Mesenchymal stem cell (in vitro differentiated cells and primary cell): ENCODE results near the gene CELA1.

Experiments
- DNase-seq: peaks from one replicate; pipeline ENCODE4 v3.0.0-alpha.2; 2013
- H2AFZ ChIP-seq: one replicate; pipeline ENCODE4 v1.6.1; 2013; ENCODE audit warnings: low read depth, mild to moderate bottlenecking, control low read depth, inconsistent platforms, low read length, moderate library complexity
- H2AK5ac ChIP-seq: 2 replicates; pipeline ENCODE4 v1.6.1; 2013; ENCODE audit warnings: low read length, moderate library complexity, mild to moderate bottlenecking, inconsistent platforms; ENCODE audit not compliant: severe bottlenecking
- H2BK120ac ChIP-seq: one replicate; pipeline ENCODE4 v1.6.1; 2013; ENCODE audit warnings: low read depth, mild to moderate bottlenecking, inconsistent platforms, low read length, moderate library complexity
- H2BK12ac ChIP-seq, 2 experiments: one replicate each; pipeline ENCODE4 v1.6.1; 2013; ENCODE audit warnings: inconsistent platforms in 2 of 2, low read length in 2 of 2, mild to moderate bottlenecking in 2 of 2, moderate library complexity in 2 of 2, control low read depth in 1 of 2
- H2BK15ac ChIP-seq: one replicate; pipeline ENCODE4 v1.6.1; 2013; ENCODE audit warnings: mild to moderate bottlenecking, low read depth, inconsistent platforms; ENCODE audit not compliant: poor library complexity, severe bottlenecking
- H2BK5ac ChIP-seq: 2 replicates; pipeline ENCODE4 v1.6.1; 2013; ENCODE audit warnings: low read depth, mild to moderate bottlenecking, low read length, control low read depth, inconsistent platforms; ENCODE audit not compliant: poor library complexity, severe bottlenecking
- H3K14ac ChIP-seq, 2 experiments: one replicate each; pipeline ENCODE4 v1.6.1; 2013; ENCODE audit warnings: inconsistent platforms in 2 of 2, low read length in 2 of 2, control low read depth in 1 of 2, mild to moderate bottlenecking in 1 of 2, moderate library complexity in 1 of 2
- H3K18ac ChIP-seq, 2 experiments: one replicate each; pipeline ENCODE4 v1.6.1; 2013; ENCODE audit warnings: inconsistent platforms in 2 of 2, low read length in 2 of 2, control low read depth in 1 of 2, low read depth in 1 of 2, mild to moderate bottlenecking in 1 of 2
- H3K23ac ChIP-seq, 2 experiments: one replicate each; pipeline ENCODE4 v1.6.1; 2013; ENCODE audit warnings: inconsistent platforms in 2 of 2, low read length in 2 of 2, mild to moderate bottlenecking in 2 of 2, moderate library complexity in 2 of 2, control low read depth in 1 of 2
- H3K27ac ChIP-seq: 2 replicates; pipeline ENCODE4 v1.5.1; 2013; ENCODE audit warnings: mild to moderate bottlenecking, moderate library complexity, low read length, control low read depth, inconsistent platforms; ENCODE audit not compliant: poor library complexity, severe bottlenecking
- H3K27me3 ChIP-seq, 2 experiments: 2 replicates each; pipeline versions ENCODE4 v1.6.1 to v1.7.0; 2013; ENCODE audit warnings: low read length in 2 of 2, mild to moderate bottlenecking in 2 of 2, moderate library complexity in 2 of 2, control low read depth in 1 of 2, inconsistent platforms in 1 of 2; ENCODE audit not compliant: control insufficient read depth in 1 of 2, insufficient read depth in 1 of 2
- H3K36me3 ChIP-seq, 2 experiments: 2 replicates each; pipeline versions ENCODE4 v1.6.1 to v1.7.0; 2013; ENCODE audit warnings: low read length in 2 of 2, control low read depth in 1 of 2, inconsistent platforms in 1 of 2, low read depth in 1 of 2, mild to moderate bottlenecking in 1 of 2; ENCODE audit not compliant: insufficient read depth in 2 of 2, control insufficient read depth in 1 of 2
- H3K4ac ChIP-seq, 2 experiments: one replicate each; pipeline ENCODE4 v1.6.1; 2013; ENCODE audit warnings: inconsistent platforms in 2 of 2, low read length in 2 of 2, mild to moderate bottlenecking in 2 of 2, moderate library complexity in 2 of 2, control low read depth in 1 of 2, low read depth in 1 of 2
- H3K4me1 ChIP-seq: 2 replicates; pipeline ENCODE4 v1.6.1; 2013; ENCODE audit warnings: low read depth, low read length, control low read depth; ENCODE audit not compliant: control insufficient read depth, insufficient read depth
- H3K4me2 ChIP-seq: 2 replicates; pipeline ENCODE4 v1.6.1; 2013; ENCODE audit warnings: low read length, mild to moderate bottlenecking, inconsistent platforms; ENCODE audit not compliant: poor library complexity, severe bottlenecking
- H3K4me3 ChIP-seq, 2 experiments: 2 replicates each; pipeline versions ENCODE4 v1.5.1 to v1.7.0; 2013; ENCODE audit warnings: low read length in 2 of 2, mild to moderate bottlenecking in 2 of 2, control low read depth in 1 of 2, low read depth in 1 of 2; ENCODE audit not compliant: insufficient read depth in 1 of 2
- H3K79me1 ChIP-seq: replicated peaks from 2 replicates; pipeline ENCODE4 v1.6.1; 2013; ENCODE audit warnings: mild to moderate bottlenecking, control low read depth, low read length, inconsistent platforms; ENCODE audit not compliant: poor library complexity, severe bottlenecking
- H3K9ac ChIP-seq: 2 replicates; pipeline ENCODE4 v1.7.0; 2013; ENCODE audit warnings: mild to moderate bottlenecking, low read length, moderate library complexity
- H3K9me3 ChIP-seq: 2 replicates; pipeline ENCODE4 v1.7.0; 2013; ENCODE audit warnings: mild to moderate bottlenecking, low read length; ENCODE audit not compliant: control insufficient read depth
- H4K8ac ChIP-seq: one replicate; pipeline ENCODE4 v1.6.1; 2013; ENCODE audit warnings: inconsistent platforms, mild to moderate bottlenecking, low read length, moderate library complexity
- H4K91ac ChIP-seq: one replicate; pipeline ENCODE4 v1.6.1; 2013; ENCODE audit warnings: mild to moderate bottlenecking, low read length, inconsistent platforms
- WGBS: methylation state at CpG from one replicate; pipeline ENCODE4 v1.1.7; 2013; ENCODE audit warnings: mixed read lengths; 5-methylcytosine and 5-hydroxymethylcytosine counted together

Gene CELA1

DNA sequence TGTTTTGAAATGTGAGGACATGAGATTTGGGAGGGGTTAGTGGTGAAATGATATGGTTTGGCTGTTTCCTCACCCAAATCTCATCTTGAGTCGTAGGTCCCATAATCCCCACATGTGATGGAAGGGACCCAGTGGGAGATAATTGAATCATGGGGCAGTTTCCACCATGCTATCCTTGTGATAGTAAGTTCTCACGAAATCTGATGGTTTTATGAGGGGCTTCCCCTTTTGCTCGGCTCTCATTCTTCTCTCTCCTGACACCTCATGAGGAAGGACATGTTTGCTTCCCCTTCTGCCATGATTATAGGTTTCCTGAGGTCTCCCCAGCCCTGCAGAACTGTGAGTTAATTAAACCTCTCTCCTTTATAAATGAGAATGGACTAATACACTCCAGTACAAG is 26.7 kb upstream of the CELA1 start:
- whole genome bisulfite sequencing = 100% methylated on average over 3 of the region's 3 CpGs
- no peak overlapping the region for H3K18ac ChIP-seq
- H3K4me1 ChIP-seq = peaks cover 21% of the 10 kb centered on the region

GRCh38 chr12:51372021-51372420 is 25.5 kb upstream of the CELA1 start:
- Histone ChIP-seq H3K79me1 (no peaks in the 10 kb centered on the region), H4K91ac (no peak overlapping the region), H2BK120ac (no peak overlapping the region), H2BK12ac (peak overlapping the region in 1 of 2 experiments; percentile 15), H3K4ac (no peak overlapping the region), H2BK15ac (no peak overlapping the region), H4K8ac (no peak overlapping the region), H3K36me3 (peaks cover 0 to 1% of the 10 kb centered on the region in 2 experiments), H3K4me2 (peak overlapping the region; percentile 26), H3K23ac (no peak overlapping the region), H3K9ac (peak overlapping the region; percentile 73), H3K14ac (no peak overlapping the region), H3K18ac (no peak overlapping the region), H3K27ac (peak overlapping the region; percentile 91), H3K9me3 (no peaks in the 10 kb centered on the region), H3K4me3 (peak overlapping the region in 1 of 2 experiments; percentile 3), H2AFZ (no peak overlapping the region), H3K4me1 (peaks cover 21% of the 10 kb centered on the region), H2BK5ac (peak overlapping the region; percentile 15), H3K27me3 (peaks cover 0 to under 1% of the 10 kb centered on the region in 2 experiments), H2AK5ac (no peak overlapping the region)
- WGBS = 100% methylated on average over 2 of the region's 2 CpGs
- DNase-seq = no peak

More for the DNA sequence above, 26.7 kb upstream of the CELA1 start:
- Histone ChIP-seq H3K36me3 (peaks cover 0 to 3% of the 10 kb centered on the region in 2 experiments), H2AFZ (no peak overlapping the region), H3K9me3 (no peaks in the 10 kb centered on the region), H3K14ac (no peak overlapping the region), H2BK5ac (no peak overlapping the region), H3K4ac (no peak overlapping the region), H2BK120ac (no peak overlapping the region), H4K91ac (no peak overlapping the region), H3K27ac (no peak overlapping the region), H3K79me1 (no peaks in the 10 kb centered on the region), H2BK12ac (no peak overlapping the region), H2AK5ac (peak overlapping the region; percentile 4), H3K23ac (no peak overlapping the region), H3K4me3 (no peak overlapping the region), H3K4me2 (no peak overlapping the region), H4K8ac (no peak overlapping the region), H3K9ac (no peak overlapping the region), H2BK15ac (no peak overlapping the region), H3K27me3 (peaks cover 0 to 6% of the 10 kb centered on the region in 2 experiments)
- no peak for DNase-seq

GRCh38 chr12:51371295-51371953 is 24.9 kb upstream of the CELA1 start:
- H3K36me3 ChIP-seq = no peaks in the 10 kb centered on the region
- no peak overlapping the region for H3K14ac ChIP-seq

GRCh38 chr12:51370667-51371066 is 24.2 kb upstream of the CELA1 start:
- WGBS = 95% methylated on average over 3 of the region's 9 CpGs
- peak overlapping the region; percentile 64 for H3K27ac ChIP-seq
- H2BK120ac ChIP-seq = no peak overlapping the region
- H3K36me3 ChIP-seq = no peaks in the 10 kb centered on the region
- no peak overlapping the region for H2BK12ac ChIP-seq
- H3K4me1 ChIP-seq = peaks cover 21% of the 10 kb centered on the region
- no peak overlapping the region for H3K18ac ChIP-seq
- H3K79me1 ChIP-seq = no peaks in the 10 kb centered on the region
- peak overlapping the region; percentile 32 for H2AK5ac ChIP-seq
- H3K14ac ChIP-seq = no peak overlapping the region
- no peak overlapping the region for H3K4me3 ChIP-seq
- no peak overlapping the region for H3K23ac ChIP-seq
- no peak overlapping the region for H4K8ac ChIP-seq
- no peaks in the 10 kb centered on the region for H3K9me3 ChIP-seq
- H2BK5ac ChIP-seq = no peak overlapping the region
- H3K4me2 ChIP-seq = no peak overlapping the region
- no peak overlapping the region for H2BK15ac ChIP-seq
- no peak overlapping the region for H3K9ac ChIP-seq
- no peak overlapping the region for H3K4ac ChIP-seq
- DNase-seq = peak; percentile 5
- H2AFZ ChIP-seq = no peak overlapping the region
- H4K91ac ChIP-seq = no peak overlapping the region
- no peaks in the 10 kb centered on the region for H3K27me3 ChIP-seq

More at GRCh38 chr12:51371295-51371953, 24.9 kb upstream of the CELA1 start:
- Histone ChIP-seq H3K4me2 (peak overlapping the region; percentile 26), H2BK12ac (peak overlapping the region; percentile 15 to 39), H2BK5ac (no peak overlapping the region), H3K9ac (peak overlapping the region; percentile 73), H3K18ac (peak overlapping the region; percentile 24 to 28), H3K27me3 (no peaks in the 10 kb centered on the region), H2BK15ac (no peak overlapping the region), H3K27ac (peak overlapping the region; percentile 93), H3K4me3 (peak overlapping the region in 1 of 2 experiments; percentile 3), H3K9me3 (no peaks in the 10 kb centered on the region), H2BK120ac (no peak overlapping the region), H3K23ac (no peak overlapping the region), H3K79me1 (no peaks in the 10 kb centered on the region), H4K8ac (peak overlapping the region; percentile 57), H2AFZ (peak overlapping the region; percentile 18), H3K4me1 (peaks cover 21% of the 10 kb centered on the region), H2AK5ac (no peak overlapping the region), H4K91ac (no peak overlapping the region), H3K4ac (no peak overlapping the region)
- WGBS = 17% methylated on average over 5 of the region's 8 CpGs
- DNase-seq = peak; percentile 96
